HCT116 (cell line): ENCODE measurements around the gene KRT28.

ENCODE experiments used
- CTCF ChIP-seq, 3 experiments: fragments of 200-600 bp in 1 of 3; sonication (generic) in 1 of 3; IDR thresholded peaks in 2 of 3; conservative IDR thresholded peaks in 1 of 3; 2 replicates each; pipeline ENCODE4 v1.5.1; 2012 to 2017; ENCODE audit warnings: low read depth in 2 of 3, low read length in 2 of 3, antibody characterized with exemption in 1 of 3, borderline replicate concordance in 1 of 3, control low read depth in 1 of 3, mild to moderate bottlenecking in 1 of 3, mixed read lengths in 1 of 3, mixed run types in 1 of 3, moderate library complexity in 1 of 3; ENCODE audit not compliant: insufficient read depth in 1 of 3
- EGR1 ChIP-seq: IDR thresholded peaks from 2 replicates; pipeline ENCODE4 v1.6.1; 2012; ENCODE audit warnings: low read depth
- EZH2 ChIP-seq: fragments of 200-600 bp; sonication (generic); IDR thresholded peaks from 2 replicates; pipeline ENCODE4 v1.6.1; 2017; ENCODE audit warnings: antibody characterized with exemption, mixed run types
- EZH2phosphoT487 ChIP-seq: fragments of 200-600 bp; IDR thresholded peaks from 2 replicates; pipeline ENCODE4 v1.6.1; 2018; ENCODE audit warnings: antibody characterized with exemption, borderline replicate concordance
- FOSL1 ChIP-seq: IDR thresholded peaks from 2 replicates; pipeline ENCODE4 v1.6.1; 2012; ENCODE audit warnings: low read depth
- POLR2A ChIP-seq: IDR thresholded peaks from 2 replicates; pipeline ENCODE4 v1.7.0; 2011; ENCODE audit warnings: borderline replicate concordance; ENCODE audit not compliant: insufficient read depth, insufficient read length; ENCODE audit errors: extremely low read depth
- POLR2AphosphoS5 ChIP-seq: IDR thresholded peaks from 2 replicates; pipeline ENCODE4 v1.6.1; 2011; ENCODE audit warnings: mild to moderate bottlenecking, low read depth, low read length, moderate library complexity
- REST ChIP-seq: IDR thresholded peaks from 2 replicates; pipeline ENCODE4 v1.6.1; 2012; ENCODE audit warnings: low read depth
- SIN3A ChIP-seq: IDR thresholded peaks from 2 replicates; pipeline ENCODE4 v1.6.1; 2012; ENCODE audit warnings: low read depth
- SP1 ChIP-seq: IDR thresholded peaks from 2 replicates; pipeline ENCODE4 v1.6.1; 2012; ENCODE audit warnings: low read depth

- TF ChIP-seq POLR2AphosphoS5 (no peak), EZH2phosphoT487 (no peak), EZH2 (no peak), SIN3A (no peak), REST (peak; percentile 37), SP1 (no peak), CTCF (IDR thresholded peaks at IDR 0.05 in 2 of 3, conservative IDR thresholded peaks at IDR 0.05 in 1 of 3; ENCODE audit: borderline replicate concordance in 1 of 3, insufficient read depth in 1 of 3, low read depth in 2 of 3, low read length in 2 of 3) (no peak), POLR2A (no peak), EGR1 (no peak), FOSL1 (no peak)
Observed at GRCh38 chr17:40806131-40806530, 6.4 kb upstream of the KRT28 start.
